ENCODE data around the gene MAN1B1.

The MAN1B1 gene

GRCh38 chr9:137088121-137088520 is 1.3 kb downstream of the MAN1B1 start:
- DNase-seq = no peak

DNA sequence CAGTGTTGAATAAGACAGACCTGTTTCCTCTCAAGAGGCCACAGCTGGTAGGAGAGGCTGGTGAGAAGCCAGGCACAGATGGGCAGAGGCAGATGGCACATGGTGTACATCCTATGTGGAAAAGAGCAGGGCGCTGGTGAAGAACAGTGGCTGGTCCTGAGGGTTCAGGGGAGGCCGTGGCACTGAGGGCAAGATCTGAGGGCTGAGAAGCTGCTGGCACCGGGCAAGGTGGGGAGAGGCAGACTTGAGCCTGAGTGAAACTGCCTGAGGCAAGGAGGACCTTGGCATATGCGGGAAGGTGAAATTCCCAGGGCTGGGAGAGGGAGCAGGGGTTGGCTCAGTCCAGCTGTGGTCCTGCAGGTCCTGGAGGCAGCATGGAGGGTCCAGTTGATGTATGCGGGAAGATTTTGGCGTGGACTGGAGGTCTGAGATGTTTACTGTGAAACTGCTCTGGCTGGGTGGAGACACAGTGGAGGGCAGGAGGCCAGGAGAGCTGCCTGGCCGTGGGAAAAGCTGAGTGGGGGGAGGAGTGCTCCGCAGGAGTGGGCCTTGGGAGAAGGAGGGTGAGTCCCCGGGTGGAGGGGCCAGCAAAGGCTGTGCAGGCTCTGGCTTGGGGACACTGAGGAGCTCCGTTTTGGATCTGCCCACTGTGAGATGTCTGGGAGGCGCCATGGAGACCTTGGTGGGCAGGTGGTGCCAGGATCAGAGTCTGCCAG is 2.6 kb downstream of the MAN1B1 start:
- no peak for DNase-seq

DNA sequence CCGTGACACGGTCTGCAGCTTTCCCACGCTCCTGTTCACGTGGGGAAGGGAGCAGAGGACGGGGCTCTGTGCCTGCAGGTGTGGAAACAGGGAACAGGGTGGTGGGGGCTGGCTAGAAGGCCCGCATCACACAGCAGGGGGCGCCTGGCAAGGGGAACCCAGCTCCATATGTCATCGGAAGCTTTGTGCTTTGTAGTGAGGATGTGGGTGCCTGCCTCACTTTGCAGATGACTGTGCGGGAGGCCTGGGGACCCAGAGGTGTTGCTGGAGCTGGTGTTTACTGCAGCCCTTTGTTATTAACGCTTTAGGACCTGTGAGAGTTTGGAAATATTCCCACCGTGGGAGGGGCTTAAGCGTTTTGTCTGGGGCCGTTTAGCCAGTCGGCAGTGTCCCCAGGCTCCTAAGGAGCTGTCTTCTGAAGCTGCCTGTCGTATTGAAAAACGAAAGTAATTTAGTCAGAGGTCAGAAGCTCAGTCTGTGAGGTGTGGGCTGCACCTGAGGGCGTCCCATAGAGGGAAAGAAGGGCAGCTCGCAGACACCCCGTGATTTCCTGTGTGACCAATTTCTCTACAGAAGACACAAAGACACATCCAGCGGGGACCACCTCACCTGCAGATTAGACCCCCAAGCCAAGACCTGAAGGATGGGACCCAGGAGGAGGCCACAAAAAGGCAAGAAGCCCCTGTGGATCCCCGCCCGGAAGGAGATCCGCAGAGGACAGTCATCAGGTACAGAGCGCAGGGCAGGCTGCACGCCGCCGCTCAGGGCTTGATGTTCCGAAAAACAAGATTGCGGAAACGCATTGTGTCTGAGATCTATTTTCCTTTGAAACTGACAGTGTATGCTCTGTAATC is 9.1 kb downstream of the MAN1B1 start:
- no peak for DNase-seq

DNA sequence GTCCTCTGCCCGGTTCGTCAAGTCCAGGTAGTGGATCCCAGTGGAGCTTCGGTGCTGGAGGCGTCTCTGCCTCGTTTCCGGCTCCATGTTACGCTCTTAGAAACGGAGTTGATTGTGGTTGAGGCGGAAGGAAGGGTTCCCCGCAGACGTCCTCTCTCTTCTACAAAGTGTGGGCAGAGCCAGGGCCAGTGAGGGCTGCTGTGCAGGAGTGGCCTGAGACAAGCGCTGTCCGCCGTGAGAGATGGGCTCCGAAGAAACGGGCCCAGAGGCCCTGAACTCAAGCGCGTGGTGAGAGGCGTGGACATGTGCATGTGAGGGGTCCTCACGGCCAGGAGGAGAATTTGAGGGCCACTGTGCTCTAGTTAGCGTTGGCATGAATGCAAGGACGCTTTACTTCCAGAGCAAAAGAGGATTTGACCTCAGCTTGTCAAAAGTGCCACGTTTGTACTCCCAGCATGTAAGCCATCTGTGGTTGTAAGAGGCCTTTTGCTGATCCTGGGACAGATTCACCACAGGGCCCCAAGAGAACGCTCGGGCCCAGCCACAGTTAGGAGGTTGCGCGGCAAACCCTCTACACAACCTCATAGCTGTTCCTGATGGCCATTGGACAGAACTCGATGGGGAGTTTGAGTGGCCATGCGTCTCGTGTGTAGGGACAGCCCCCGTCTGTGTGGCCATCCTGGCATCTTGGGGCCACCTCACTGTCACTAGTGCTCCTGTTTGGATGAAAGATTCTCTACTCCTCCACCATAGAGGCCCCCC is 10.2 kb downstream of the MAN1B1 start:
- DNase-seq = no peak

DNA sequence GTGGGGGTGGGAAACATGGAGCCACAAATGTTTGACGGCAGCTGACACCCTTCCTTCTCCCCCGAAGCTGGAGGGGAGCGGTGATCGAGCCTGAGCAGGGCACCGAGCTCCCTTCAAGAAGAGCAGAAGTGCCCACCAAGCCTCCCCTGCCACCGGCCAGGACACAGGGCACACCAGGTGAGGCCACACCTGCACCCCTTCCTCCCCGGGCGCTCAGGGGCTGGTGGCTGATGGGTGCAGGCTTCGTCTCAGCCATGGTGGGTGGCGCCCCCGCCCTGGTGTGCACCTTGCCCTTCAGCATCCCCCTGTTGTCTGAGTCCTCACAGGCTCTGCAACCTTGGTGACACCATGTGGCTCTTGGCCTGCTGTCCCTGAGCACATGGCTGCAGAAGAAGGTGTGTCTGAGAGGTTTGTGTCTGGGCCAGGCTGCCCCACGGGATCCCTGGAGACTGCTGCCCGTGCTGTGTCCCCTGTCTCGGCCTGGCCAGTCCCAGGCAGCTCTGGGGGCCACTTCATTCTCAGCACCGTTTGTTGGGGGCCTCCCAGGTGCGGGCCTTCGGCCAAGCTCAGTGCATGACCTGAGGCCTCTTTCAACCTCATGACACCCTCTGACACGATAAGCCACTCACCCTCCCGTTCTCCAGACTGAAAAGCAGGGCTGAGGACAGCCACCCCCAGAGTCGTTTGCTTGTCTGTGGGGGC is 11.1 kb downstream of the MAN1B1 start:
- DNase-seq = no peak

GRCh38 chr9:137099231-137099630 is 12.4 kb downstream of the MAN1B1 start:
- no peak for DNase-seq

DNA sequence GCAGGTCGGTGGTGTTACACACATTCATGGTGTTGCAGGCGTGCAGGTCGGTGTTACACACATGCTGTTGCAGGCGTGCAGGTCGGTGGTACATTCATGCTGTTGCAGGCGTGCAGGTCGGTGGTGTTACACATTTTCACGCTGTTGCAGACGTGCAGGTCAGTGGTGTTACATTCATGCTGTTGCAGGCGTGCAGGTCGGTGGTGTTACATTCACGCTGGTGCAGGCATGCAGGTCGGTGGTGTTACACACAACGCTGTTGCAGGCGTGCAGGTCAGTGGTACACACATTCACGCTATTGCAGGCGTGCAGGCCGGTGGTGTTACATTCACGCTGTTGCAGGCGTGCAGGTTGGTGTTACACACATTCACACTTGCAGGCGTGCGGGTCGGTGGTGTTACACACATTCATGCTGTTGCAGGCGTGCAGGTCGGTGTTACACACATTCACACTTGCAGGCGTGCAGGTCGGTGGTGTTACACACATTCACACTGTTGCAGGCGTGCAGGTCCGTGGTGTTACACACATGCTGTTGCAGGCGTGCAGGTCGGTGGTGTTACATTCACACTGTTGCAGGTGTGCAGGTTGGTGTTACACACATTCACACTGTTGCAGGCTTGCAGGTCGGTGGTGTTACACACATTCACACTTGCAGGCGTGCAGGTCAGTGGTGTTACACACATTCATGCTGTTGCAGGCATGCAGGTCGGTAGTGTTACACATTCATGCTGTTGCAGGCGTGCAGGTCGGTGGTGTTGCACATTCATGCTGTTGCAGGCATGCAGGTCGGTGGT is 16.6 kb downstream of the MAN1B1 start:
- DNase-seq = no peak

- no peak for DNase-seq
Measured at GRCh38 chr9:137105814-137106661, 19.3 kb downstream of the MAN1B1 start.

DNA sequence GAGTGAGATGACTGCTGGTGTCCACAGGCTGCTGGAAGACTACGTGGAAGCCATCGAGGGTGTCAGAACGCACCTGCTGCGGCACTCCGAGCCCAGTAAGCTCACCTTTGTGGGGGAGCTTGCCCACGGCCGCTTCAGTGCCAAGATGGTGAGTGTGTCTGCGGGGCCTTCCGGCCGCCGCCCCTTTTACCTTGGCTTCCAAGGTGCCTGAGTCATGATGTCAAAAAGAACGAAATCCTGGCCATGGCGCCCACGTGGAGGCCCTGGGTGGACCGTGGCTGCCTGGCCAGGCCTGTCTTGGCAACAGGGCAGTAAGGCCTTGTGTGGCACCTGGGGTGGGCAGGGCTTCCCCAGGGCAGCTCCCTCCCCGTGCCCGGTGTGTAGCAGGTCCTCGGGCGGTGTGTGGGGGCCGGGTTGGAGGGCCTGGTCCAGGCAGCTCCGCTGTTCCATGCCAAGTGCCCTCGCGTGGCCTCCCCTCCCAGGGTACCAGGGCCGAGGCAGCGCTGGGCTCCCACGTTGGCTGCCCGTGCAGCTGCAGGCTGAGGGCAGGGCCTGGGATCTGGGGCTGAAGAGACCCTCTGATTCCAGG is 20.0 kb downstream of the MAN1B1 start:
- DNase-seq = no peak

DNA sequence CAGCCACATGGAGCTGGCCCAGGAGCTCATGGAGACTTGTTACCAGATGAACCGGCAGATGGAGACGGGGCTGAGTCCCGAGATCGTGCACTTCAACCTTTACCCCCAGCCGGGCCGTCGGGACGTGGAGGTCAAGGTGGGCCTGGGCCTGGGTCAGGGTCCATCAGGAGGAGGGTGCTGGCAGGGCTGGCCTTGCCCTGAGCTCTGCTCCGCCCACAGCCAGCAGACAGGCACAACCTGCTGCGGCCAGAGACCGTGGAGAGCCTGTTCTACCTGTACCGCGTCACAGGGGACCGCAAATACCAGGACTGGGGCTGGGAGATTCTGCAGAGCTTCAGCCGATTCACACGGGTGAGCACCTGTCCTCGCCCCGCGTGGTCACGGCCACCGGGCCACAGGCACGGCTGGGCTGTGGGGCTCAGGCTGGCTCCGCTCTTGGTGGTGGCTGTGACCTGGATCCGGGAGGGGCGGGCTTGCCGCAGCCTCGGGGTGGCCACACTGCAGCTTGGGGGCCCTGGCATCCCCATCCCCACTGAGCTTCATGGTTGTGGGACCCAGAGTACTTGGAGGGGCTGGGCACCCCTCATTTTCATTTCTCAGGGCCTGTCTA is 20.6 kb downstream of the MAN1B1 start:
- no peak for DNase-seq

GRCh38 chr9:137107982-137108381 is 21.2 kb downstream of the MAN1B1 start:
- no peak for DNase-seq

DNA sequence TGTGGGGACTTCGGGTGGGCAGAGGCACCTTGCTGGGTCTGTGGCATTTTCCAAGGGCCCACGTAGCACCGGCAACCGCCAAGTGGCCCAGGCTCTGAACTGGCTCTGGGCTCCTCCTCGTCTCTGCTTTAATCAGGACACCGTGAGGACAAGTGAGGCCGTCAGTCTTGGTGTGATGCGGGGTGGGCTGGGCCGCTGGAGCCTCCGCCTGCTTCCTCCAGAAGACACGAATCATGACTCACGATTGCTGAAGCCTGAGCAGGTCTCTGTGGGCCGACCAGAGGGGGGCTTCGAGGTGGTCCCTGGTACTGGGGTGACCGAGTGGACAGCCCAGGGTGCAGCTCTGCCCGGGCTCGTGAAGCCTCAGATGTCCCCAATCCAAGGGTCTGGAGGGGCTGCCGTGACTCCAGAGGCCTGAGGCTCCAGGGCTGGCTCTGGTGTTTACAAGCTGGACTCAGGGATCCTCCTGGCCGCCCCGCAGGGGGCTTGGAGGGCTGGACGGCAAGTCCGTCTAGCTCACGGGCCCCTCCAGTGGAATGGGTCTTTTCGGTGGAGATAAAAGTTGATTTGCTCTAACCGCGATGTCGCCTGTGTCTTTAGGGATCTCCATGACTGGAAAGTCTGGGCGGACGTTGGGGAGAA is 21.9 kb downstream of the MAN1B1 start:
- DNase-seq = no peak

- DNase-seq = no peak
Measured at GRCh38 chr9:137109250-137110146, 22.7 kb downstream of the MAN1B1 start.

GRCh38 chr9:137110147-137110910 is 23.5 kb downstream of the MAN1B1 start:
- no peak for DNase-seq

DNA sequence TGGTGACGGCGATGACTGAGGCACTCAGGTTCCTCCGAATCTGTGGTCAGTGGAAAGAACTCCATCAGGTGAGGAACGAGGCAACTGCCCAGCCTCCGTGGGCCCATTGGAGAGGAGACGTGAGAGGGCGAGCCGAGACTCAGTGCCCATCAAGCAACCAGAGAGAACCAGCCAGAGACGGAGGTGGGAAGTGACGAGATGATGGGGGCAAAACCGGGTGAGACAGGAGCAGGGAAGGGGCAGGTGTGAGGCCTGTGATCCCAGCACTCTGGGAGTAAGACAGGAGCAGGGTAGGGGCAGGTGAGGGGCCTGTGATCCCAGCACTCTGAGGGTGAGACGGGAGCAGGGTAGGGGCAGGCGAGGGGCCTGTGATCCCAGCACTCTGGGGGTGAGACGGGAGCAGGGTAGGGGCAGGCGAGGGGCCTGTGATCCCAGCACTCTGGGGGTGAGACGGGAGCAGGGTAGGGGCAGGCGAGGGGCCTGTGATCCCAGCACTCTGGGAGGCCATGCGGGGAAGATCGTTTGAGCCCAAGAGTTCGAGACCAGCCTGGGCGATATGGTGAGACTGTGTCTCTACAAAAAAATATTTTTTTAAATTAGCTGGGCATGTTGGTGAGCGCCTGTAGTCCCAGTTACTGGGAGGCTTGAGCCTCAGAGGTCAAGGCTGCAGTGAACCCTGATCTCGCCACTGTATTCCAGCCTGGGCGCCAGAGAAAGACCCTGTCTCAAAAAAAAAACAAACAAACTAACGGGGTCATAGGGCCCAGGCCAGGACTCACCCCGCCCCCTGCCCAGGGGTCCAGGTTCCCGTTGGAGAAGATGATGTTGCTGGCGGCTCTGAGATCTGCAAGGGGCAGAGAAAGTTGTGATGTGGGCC is 24.4 kb downstream of the MAN1B1 start:
- no peak for DNase-seq

DNA sequence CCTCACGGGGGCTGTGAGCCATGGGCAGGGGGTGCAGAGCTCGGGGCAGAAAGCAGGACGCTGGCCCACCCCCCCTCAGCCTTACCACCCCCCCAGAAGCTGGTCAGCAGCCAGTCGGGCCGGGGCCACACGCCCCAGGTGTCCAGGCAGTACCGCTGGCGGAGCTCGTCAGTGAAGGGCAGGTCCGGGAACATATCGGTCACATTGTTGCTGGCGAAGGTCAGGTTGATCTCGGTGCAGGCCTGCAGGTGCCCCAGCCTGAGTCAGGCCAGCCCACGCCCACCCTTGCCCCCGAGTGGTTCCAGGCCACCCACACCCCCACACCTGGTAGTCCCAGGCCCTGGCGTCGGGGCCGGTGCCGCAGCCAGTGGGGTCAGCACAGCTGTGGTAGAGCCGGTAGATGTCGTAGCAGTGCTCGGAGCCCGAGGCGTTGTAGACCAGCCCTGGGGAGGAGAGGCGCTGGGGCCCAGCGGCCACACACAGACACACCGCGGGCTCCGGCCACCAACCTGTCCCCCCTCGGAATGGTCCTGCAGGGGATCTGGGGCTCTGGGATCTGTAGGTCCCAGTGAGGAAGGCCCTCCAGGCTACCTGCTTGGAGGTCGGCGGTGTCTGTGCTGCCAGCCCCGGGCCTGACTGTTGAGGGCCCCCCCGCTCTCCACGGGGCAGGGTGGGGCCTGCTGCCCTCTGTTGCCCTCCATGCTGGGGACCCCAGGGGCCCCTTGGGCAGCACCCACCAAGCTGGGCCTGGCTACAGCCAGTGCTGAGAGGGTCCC is 25.2 kb downstream of the MAN1B1 start:
- DNase-seq = no peak

Data from fibroblast of skin of back (primary cell).